Testis (tissue), 3 donors: Measurements from ENCODE around the gene ASAP2. TPM values are rescaled to one million over a fixed set of nuclear protein-coding genes. Genes with fewer than 3 reads are reported as not detected.

Experiments used
- DNase-seq: peaks from one replicate; pipeline ENCODE4 v3.0.0-alpha.2; 2019
- H3K27ac ChIP-seq, 2 donors: fragments of 200-600 bp; sonication (generic); one replicate each; pipeline ENCODE4 v1.5.1; 2019
- H3K27me3 ChIP-seq: fragments of 200-600 bp; sonication (generic); one replicate; pipeline ENCODE4 v1.5.1; 2019
- H3K36me3 ChIP-seq: fragments of 200-600 bp; sonication (generic); one replicate; pipeline ENCODE4 v1.5.1; 2017; ENCODE audit warnings: low read depth; ENCODE audit errors: missing control alignments
- H3K4me1 ChIP-seq: fragments of 200-600 bp; sonication (generic); one replicate; pipeline ENCODE4 v1.5.1; 2019
- H3K4me3 ChIP-seq, 2 donors: fragments of 200-600 bp; sonication (generic); one replicate each; pipeline ENCODE4 v1.5.1; 2017 to 2019
- H3K9me3 ChIP-seq: fragments of 200-600 bp; sonication (generic); one replicate; pipeline ENCODE4 v1.5.1; 2017
- POLR2A ChIP-seq: fragments of 450-650 bp; IDR thresholded peaks from one replicate; pipeline ENCODE4 v1.6.1; 2017; ENCODE audit warnings: antibody characterized with exemption, mild to moderate bottlenecking, moderate library complexity
- WGBS, 2 donors: methylation state at CpG; one replicate each; pipeline ENCODE4 v1.1.5; 2018; 5-methylcytosine and 5-hydroxymethylcytosine counted together
- intact Hi-C: fragments of 100-400 bp; cut with DNase I; formaldehyde crosslinking; loops from one replicate; pipeline ENCODE4 v1.15.1; 2023; ENCODE audit warnings: low total_unique reads
- polyA plus RNA-seq: library from polyadenylated mRNA; stranded (reverse); fragments of 350-450 nt; fragmentation: Illumina TruSeq; extraction: RNeasy Lipid Tissue Mini Kit (QIAGEN cat#74804); gene quantifications from one replicate; pipeline ENCODE4 v1.2.3, GENCODE V29; 2014; ENCODE audit warnings: low read depth, low replicate concordance; ENCODE audit not compliant: insufficient read depth
- total RNA-seq, 2 donors: library from RNA; depleted of rRNA; stranded (reverse); fragments of >200 nt; gene quantifications; one replicate each; pipeline ENCODE4 v1.2.3, GENCODE V29; 2016
- TF ChIP-seq, protein P1 (sequence below), 3 experiments: fragments of 450-650 bp in 2 of 3; fragments of 200-600 bp in 1 of 3; sonication (generic) in 1 of 3; IDR thresholded peaks; one replicate each; pipeline ENCODE4 v1.5.1; 2016 to 2019; ENCODE audit warnings: antibody characterized with exemption in 3 of 3, mild to moderate bottlenecking in 2 of 3, moderate library complexity in 1 of 3

ASAP2 gene
- total and polyA plus RNA-seq, 3 donors from 2014 or later: 42.4 to 87.2 (median 79.0) TPM

DNA sequence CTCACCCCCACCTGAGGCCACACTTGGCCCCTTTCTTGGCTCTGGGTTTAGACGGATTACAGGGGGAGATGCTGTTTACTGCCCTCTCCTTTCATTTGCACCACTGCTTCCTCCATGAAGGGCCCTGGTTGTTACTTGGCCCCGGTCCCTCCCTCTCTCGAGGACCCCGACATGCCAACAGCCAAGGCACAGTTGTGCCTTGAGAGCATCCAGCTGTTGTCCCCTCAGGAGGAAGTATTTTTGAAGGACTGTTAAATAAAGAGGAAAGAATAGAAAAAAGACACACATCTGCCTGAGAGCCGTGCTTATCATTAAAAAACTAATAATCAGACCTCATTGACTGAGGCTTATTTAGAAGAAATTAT lies 172.8 kb downstream of the ASAP2 start:
- no peak overlapping the region for H3K27ac ChIP-seq
- DNase-seq: no peak
- TF ChIP-seq, protein P1, sequence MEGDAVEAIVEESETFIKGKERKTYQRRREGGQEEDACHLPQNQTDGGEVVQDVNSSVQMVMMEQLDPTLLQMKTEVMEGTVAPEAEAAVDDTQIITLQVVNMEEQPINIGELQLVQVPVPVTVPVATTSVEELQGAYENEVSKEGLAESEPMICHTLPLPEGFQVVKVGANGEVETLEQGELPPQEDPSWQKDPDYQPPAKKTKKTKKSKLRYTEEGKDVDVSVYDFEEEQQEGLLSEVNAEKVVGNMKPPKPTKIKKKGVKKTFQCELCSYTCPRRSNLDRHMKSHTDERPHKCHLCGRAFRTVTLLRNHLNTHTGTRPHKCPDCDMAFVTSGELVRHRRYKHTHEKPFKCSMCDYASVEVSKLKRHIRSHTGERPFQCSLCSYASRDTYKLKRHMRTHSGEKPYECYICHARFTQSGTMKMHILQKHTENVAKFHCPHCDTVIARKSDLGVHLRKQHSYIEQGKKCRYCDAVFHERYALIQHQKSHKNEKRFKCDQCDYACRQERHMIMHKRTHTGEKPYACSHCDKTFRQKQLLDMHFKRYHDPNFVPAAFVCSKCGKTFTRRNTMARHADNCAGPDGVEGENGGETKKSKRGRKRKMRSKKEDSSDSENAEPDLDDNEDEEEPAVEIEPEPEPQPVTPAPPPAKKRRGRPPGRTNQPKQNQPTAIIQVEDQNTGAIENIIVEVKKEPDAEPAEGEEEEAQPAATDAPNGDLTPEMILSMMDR (IDR thresholded peaks at IDR 0.05): no peak
- no peak for TF ChIP-seq POLR2A
- H3K4me3 ChIP-seq: no peak overlapping the region
- no peaks in the 10 kb centered on the region for H3K4me1 ChIP-seq
- 91 to 93% methylated on average over 5 of the region's 5 CpGs for WGBS, 2 donors
- intact Hi-C loops: no loop called here
- no peaks in the 10 kb centered on the region for H3K27me3 ChIP-seq
- no peaks in the 10 kb centered on the region for H3K9me3 ChIP-seq
- H3K36me3 ChIP-seq: no peaks in the 10 kb centered on the region

DNA sequence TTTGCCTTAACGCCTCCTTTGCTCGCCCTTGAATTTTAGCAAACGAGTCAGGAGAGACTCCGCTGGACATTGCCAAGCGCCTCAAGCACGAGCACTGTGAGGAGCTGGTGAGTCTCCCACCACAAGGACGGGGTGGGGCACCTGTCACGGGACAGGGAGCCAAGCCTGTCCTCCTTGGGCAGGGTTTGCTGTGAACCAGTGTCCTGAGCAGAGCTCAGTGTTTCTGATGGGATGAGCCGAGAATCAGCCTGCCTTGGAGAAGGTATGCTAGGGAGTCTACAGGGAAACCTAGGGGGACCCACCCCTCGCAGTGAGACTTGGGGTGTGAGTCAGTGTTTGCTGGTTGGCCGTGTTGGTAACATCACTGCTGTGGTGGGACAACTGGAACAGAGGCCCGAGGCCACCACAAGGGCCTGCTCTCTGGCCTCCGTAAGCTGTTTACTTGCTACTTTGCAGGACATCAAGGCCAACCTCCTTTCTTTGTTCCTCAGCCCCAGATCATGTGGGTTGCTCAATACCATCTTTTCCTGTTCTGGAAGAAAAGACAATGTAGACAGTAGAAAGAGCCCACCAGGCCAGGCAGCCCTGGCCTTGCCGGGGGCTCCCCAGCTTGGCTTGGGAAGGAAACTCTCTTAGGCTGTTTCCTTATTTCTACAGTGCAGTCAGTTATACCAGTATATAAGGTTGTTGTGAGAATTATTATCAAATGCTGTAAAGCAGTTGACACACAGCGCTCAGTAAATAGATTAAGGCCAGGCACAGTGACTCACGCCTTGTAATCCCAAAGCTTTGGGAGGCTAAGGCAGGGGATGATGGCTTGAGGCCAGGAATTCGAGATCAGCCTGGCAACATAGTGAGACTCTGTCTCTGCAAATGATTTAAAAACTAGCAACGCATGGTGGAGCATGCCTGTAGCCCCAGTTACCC lies 174.4 kb downstream of the ASAP2 start:
- Histone ChIP-seq H3K4me1 (no peaks in the 10 kb centered on the region), H3K27ac (no peak overlapping the region), H3K4me3 (no peak overlapping the region), H3K9me3 (no peaks in the 10 kb centered on the region), H3K36me3 (no peaks in the 10 kb centered on the region), H3K27me3 (no peaks in the 10 kb centered on the region)
- intact Hi-C loops: no loop called here
- DNase-seq: no peak
- whole genome bisulfite sequencing, 2 donors: 84 to 89% methylated on average over 18 of the region's 18 CpGs
- no peak for TF ChIP-seq POLR2A
- TF ChIP-seq, protein P1 (IDR thresholded peaks at IDR 0.05): no peak

DNA sequence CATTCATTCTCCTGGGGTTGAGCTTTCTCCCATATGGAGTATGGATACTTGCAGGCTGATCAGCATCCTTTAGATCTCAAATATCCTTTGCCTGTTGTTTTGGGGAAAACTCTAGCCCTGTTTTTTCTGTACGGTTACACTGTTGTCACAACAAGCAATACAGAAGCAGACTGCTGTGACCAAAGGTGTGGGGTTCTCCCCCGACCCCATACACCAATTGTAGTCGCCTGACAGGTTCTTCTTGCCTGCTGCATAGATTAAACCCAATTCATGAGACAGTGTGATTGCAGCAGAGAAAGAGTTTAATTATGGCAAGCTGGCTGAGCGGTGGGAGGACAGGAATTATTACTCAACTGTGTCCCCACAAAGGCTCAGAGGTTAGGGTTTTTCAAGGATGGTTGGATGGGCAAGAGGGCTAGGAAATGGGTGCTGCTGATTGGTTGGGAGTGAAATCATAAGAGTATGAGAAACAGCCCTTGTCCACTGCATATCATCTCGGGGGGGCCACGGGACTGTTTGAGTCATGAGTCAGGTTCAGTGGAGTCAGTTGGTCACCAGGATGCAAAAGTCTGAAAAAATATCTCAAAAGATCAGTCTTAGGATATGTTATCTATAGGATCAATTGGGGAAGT lies 176.1 kb downstream of the ASAP2 start:
- Histone ChIP-seq H3K9me3 (no peaks in the 10 kb centered on the region), H3K36me3 (no peaks in the 10 kb centered on the region), H3K27me3 (no peaks in the 10 kb centered on the region), H3K4me3 (no peak overlapping the region), H3K4me1 (no peaks in the 10 kb centered on the region), H3K27ac (no peak overlapping the region)
- 97 to 98% methylated on average over 6 of the region's 6 CpGs for WGBS, 2 donors
- DNase-seq: no peak
- intact Hi-C loops: no loop called here
- no peak for TF ChIP-seq POLR2A

DNA sequence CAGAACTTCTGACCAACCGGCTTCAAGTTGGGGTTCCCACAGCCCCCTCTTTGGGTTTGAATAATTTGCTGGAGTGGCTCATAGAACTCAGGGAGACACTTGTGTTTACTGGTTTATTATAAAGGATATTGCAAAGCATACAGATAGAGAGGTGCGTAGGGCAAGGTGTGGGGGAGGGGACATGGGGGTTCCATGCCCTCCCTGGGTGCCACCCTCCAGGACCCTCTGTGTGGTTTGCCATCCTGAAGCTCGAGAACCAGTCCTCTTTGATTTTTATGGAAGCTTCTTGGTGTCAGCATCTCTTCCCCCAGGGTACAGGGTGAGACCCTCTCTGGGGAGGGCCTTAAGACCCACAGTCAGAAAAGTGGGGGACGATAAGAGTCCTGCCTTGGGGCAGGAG lies 177.9 kb downstream of the ASAP2 start:
- 92 to 97% methylated on average over 4 of the region's 4 CpGs for WGBS, 2 donors
- TF ChIP-seq, protein P1 (IDR thresholded peaks at IDR 0.05): no peak
- no peak for TF ChIP-seq POLR2A
- intact Hi-C loops: no loop called here

DNA sequence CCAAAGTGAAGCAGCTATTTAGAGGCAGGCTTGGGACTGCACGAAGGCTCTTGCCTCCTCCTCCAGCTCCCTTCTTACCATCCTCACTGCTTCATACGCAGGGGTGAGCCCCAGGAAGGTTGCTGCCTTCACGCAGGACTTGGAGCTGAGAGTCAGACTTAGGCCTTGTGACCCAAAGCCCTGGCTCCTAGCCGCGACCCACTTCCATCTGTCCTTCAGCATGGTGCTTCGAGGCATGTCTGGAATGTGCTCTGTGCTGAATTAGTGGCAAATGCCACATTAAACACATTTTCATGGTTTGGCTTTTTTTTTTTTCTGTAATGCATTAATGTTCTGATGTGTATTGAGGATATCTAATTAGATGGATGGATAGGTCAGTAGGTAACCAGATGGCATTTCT lies 179.2 kb downstream of the ASAP2 start:
- no peaks in the 10 kb centered on the region for H3K36me3 ChIP-seq
- 70 to 87% methylated on average over 4 to 6 of the region's 6 CpGs for WGBS, 2 donors
- TF ChIP-seq, protein P1 (IDR thresholded peaks at IDR 0.05): no peak
- no peak for TF ChIP-seq POLR2A

More for the DNA sequence above, 177.9 kb downstream of the ASAP2 start:
- Histone ChIP-seq H3K4me3 (no peak overlapping the region), H3K27me3 (no peaks in the 10 kb centered on the region), H3K9me3 (no peaks in the 10 kb centered on the region), H3K27ac (no peak overlapping the region), H3K4me1 (no peaks in the 10 kb centered on the region), H3K36me3 (no peaks in the 10 kb centered on the region)
- DNase-seq: no peak

More for the DNA sequence above, 179.2 kb downstream of the ASAP2 start:
- H3K27me3 ChIP-seq: no peaks in the 10 kb centered on the region
- H3K9me3 ChIP-seq: no peaks in the 10 kb centered on the region
- H3K4me1 ChIP-seq: no peaks in the 10 kb centered on the region
- H3K27ac ChIP-seq: no peak overlapping the region
- no peak for DNase-seq
- intact Hi-C loops: no loop called here
- no peak overlapping the region for H3K4me3 ChIP-seq
